ENCODE measurements around the gene AUTS2. TPM values are rescaled to one million over a fixed set of nuclear protein-coding genes. Genes with fewer than 3 reads are reported as not detected.

Gene AUTS2
- total RNA-seq, 3 donors from 2014 or later, result 31.5 to 94.3 (median 81.3) TPM

- no peaks in the 10 kb centered on the region for H3K36me3 ChIP-seq
- DNase-seq (ENCODE audit: low spot score in 2 of 2), result no peak
- intact Hi-C loops (cut with DNase I; ENCODE audit: low total_unique reads), result no loop called here
These were observed 997.7 kb downstream of the AUTS2 start for GRCh38 chr7:70595755-70596597.

GRCh38 chr7:70596598-70596913, 998.3 kb downstream of the AUTS2 start:
- Histone ChIP-seq H3K27me3 (no peaks in the 10 kb centered on the region), H3K4me1 (no peaks in the 10 kb centered on the region), H3K9me3 (no peaks in the 10 kb centered on the region), H3K27ac (no peak overlapping the region), H3K36me3 (no peaks in the 10 kb centered on the region), H3K4me3 (peak overlapping the region in 2 of 3 donors; percentile 56 to 69)
- TF ChIP-seq CTCF (IDR thresholded peaks at IDR 0.05) (no peak), POLR2AphosphoS5 (IDR thresholded peaks at IDR 0.05) (no peak), POLR2A (IDR thresholded peaks at IDR 0.05) (no peak)
- intact Hi-C loops (cut with DNase I; ENCODE audit: low total_unique reads), result no loop called here
- no peak for DNase-seq (ENCODE audit: low spot score in 2 of 2)

More at GRCh38 chr7:70595755-70596597, 997.7 kb downstream of the AUTS2 start:
- no peaks in the 10 kb centered on the region for H3K9me3 ChIP-seq
- peak overlapping the region; percentile 31 to 69 (median 56) for H3K4me3 ChIP-seq
- TF ChIP-seq CTCF (IDR thresholded peaks at IDR 0.05), result no peak
- TF ChIP-seq POLR2AphosphoS5 (IDR thresholded peaks at IDR 0.05), result no peak
- TF ChIP-seq POLR2A (IDR thresholded peaks at IDR 0.05), result no peak
- H3K4me1 ChIP-seq, result no peaks in the 10 kb centered on the region
- no peaks in the 10 kb centered on the region for H3K27me3 ChIP-seq
- no peak overlapping the region for H3K27ac ChIP-seq

- no peak overlapping the region for H3K27ac ChIP-seq
- intact Hi-C loops (cut with DNase I; ENCODE audit: low total_unique reads), result no loop called here
- DNase-seq (ENCODE audit: low spot score in 2 of 2), result no peak
- no peaks in the 10 kb centered on the region for H3K4me1 ChIP-seq
- no peak overlapping the region for H3K4me3 ChIP-seq
- TF ChIP-seq POLR2A (IDR thresholded peaks at IDR 0.05) (no peak), CTCF (IDR thresholded peaks at IDR 0.05) (no peak), POLR2AphosphoS5 (IDR thresholded peaks at IDR 0.05) (no peak)
- no peaks in the 10 kb centered on the region for H3K36me3 ChIP-seq
- H3K9me3 ChIP-seq, result no peaks in the 10 kb centered on the region
- no peaks in the 10 kb centered on the region for H3K27me3 ChIP-seq
These were observed 998.8 kb downstream of the AUTS2 start for GRCh38 chr7:70597066-70597465.

- Histone ChIP-seq H3K27me3 (no peaks in the 10 kb centered on the region), H3K4me3 (no peak overlapping the region), H3K4me1 (no peaks in the 10 kb centered on the region), H3K9me3 (no peaks in the 10 kb centered on the region), H3K27ac (no peak overlapping the region), H3K36me3 (no peaks in the 10 kb centered on the region)
- DNase-seq (ENCODE audit: low spot score in 2 of 2), result peak in 1 of 2 donors; percentile 33
- intact Hi-C loops (cut with DNase I; ENCODE audit: low total_unique reads), result no loop called here
- TF ChIP-seq POLR2A (IDR thresholded peaks at IDR 0.05), result no peak
- TF ChIP-seq POLR2AphosphoS5 (IDR thresholded peaks at IDR 0.05), result no peak
- no peak for TF ChIP-seq CTCF (IDR thresholded peaks at IDR 0.05)
These were observed 1000.7 kb downstream of the AUTS2 start for GRCh38 chr7:70598976-70599375.

GRCh38 chr7:70599446-70600190, 1001.3 kb downstream of the AUTS2 start:
- no peaks in the 10 kb centered on the region for H3K27me3 ChIP-seq

More at GRCh38 chr7:70599446-70600190, 1001.3 kb downstream of the AUTS2 start:
- no peak for DNase-seq (ENCODE audit: low spot score in 2 of 2)
- Histone ChIP-seq H3K4me3 (no peak overlapping the region), H3K9me3 (peaks cover 0 to 2% of the 10 kb centered on the region in 2 donors), H3K36me3 (no peaks in the 10 kb centered on the region), H3K27ac (no peak overlapping the region), H3K4me1 (no peaks in the 10 kb centered on the region)
- TF ChIP-seq CTCF (IDR thresholded peaks at IDR 0.05) (no peak), POLR2A (IDR thresholded peaks at IDR 0.05) (no peak), POLR2AphosphoS5 (IDR thresholded peaks at IDR 0.05) (no peak)
- intact Hi-C loops (cut with DNase I; ENCODE audit: low total_unique reads), result no loop called here

All from breast epithelium (tissue), 4 donors.